Endodermal cell (in vitro differentiated cells): Measurements from ENCODE around the gene NANOS1. TPM values are rescaled to one million over a fixed set of nuclear protein-coding genes. Genes with fewer than 3 reads are reported as not detected.

ENCODE experiments used
- DNase-seq: peaks from one replicate; pipeline ENCODE4 v3.0.0-alpha.2; 2017
- H3K27ac ChIP-seq: 2 replicates; pipeline ENCODE4 v1.5.1; 2013; ENCODE audit warnings: mild to moderate bottlenecking, low read depth, low read length, moderate library complexity
- H3K27me3 ChIP-seq: 2 replicates; pipeline ENCODE4 v1.6.1; 2013; ENCODE audit warnings: mild to moderate bottlenecking, low read length, moderate library complexity; ENCODE audit not compliant: insufficient read depth, control insufficient read depth, poor library complexity, severe bottlenecking
- H3K36me3 ChIP-seq: 2 replicates; pipeline ENCODE4 v1.7.0; 2013; ENCODE audit warnings: mild to moderate bottlenecking, low read length, moderate library complexity; ENCODE audit not compliant: control insufficient read depth, insufficient read depth
- H3K4me1 ChIP-seq: one replicate; pipeline ENCODE4 v1.7.0; 2013; ENCODE audit warnings: low read length; ENCODE audit not compliant: control insufficient read depth, insufficient read depth
- H3K4me3 ChIP-seq: 2 replicates; pipeline ENCODE4 v1.5.1; 2013; ENCODE audit warnings: mild to moderate bottlenecking, low read length, moderate library complexity
- H3K9ac ChIP-seq: 2 replicates; pipeline ENCODE4 v1.6.1; 2013; ENCODE audit warnings: mild to moderate bottlenecking, low read length, moderate library complexity; ENCODE audit not compliant: poor library complexity, severe bottlenecking; ENCODE audit errors: extremely low read depth
- H3K9me3 ChIP-seq: 2 replicates; pipeline ENCODE4 v1.6.1; 2013; ENCODE audit warnings: mild to moderate bottlenecking, low read length, moderate library complexity; ENCODE audit not compliant: control insufficient read depth
- H3K27ac Mint-ChIP-seq: 2 replicates; pipeline ENCODE4 v1.8.0; 2020; ENCODE audit warnings: mixed read lengths
- H3K27me3 Mint-ChIP-seq: 2 replicates; pipeline ENCODE4 v1.8.0; 2021; ENCODE audit warnings: mild to moderate bottlenecking, mixed read lengths; ENCODE audit not compliant: insufficient read depth
- H3K36me3 Mint-ChIP-seq: 2 replicates; pipeline ENCODE4 v1.8.0; 2020; ENCODE audit warnings: low read depth, mixed read lengths
- H3K4me1 Mint-ChIP-seq: 2 replicates; pipeline ENCODE4 v1.8.0; 2020; ENCODE audit warnings: mixed read lengths
- H3K4me3 Mint-ChIP-seq: 2 replicates; pipeline ENCODE4 v1.8.0; 2020; ENCODE audit warnings: mild to moderate bottlenecking, moderate library complexity, mixed read lengths
- H3K9me3 Mint-ChIP-seq: 2 replicates; pipeline ENCODE4 v1.8.0; 2020; ENCODE audit warnings: mild to moderate bottlenecking, mixed read lengths
- WGBS, 2 experiments: methylation state at CpG; one replicate each; pipeline versions ENCODE4 v1.1.5 to v1.1.7; 2013; ENCODE audit warnings: missing lambda C conversion rate in 2 of 2, mixed read lengths in 1 of 2; ENCODE audit not compliant: insufficient coverage in 1 of 2, insufficient read length in 1 of 2; 5-methylcytosine and 5-hydroxymethylcytosine counted together
- total RNA-seq, 2 donors: library from RNA; stranded (reverse); fragmentation: NEBNext Ultra II Directional in 1 of 2; extraction: Animal tissue kit (Norgen Biotek cat#: 25700) in 1 of 2; gene quantifications; 2 replicates in 1 of 2; 3 replicates in 1 of 2; pipeline ENCODE4 v1.2.1, GENCODE V29; 2021
- TF ChIP-seq, protein P1 (sequence below): fragments of 200-600 bp; sonication (generic); conservative IDR thresholded peaks from 2 replicates; pipeline ENCODE4 v1.5.0; 2021; ENCODE audit warnings: antibody characterized with exemption, mild to moderate bottlenecking

The NANOS1 gene
- total RNA-seq, 2 donors from 2014 or later = 0.71 to 1.7 TPM

DNA sequence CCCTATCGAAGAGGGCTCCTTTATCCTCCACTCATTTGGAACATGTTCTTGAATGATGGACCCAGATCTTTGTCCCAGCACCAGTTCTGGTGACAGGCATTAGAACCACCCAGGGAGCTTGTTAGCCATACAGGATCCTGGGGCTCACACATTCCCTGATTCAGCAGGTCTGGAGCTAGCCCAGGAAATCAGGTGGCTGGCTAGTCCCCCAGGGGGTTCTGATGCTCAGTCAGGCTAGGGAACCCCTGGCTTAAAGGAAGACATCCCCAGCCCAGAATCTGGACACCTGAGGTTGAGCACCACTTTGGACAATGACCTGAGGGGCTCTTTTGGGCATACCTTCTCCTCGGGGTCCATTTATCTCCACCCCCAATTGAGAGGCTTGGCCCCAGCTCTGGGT lies 37.0 kb upstream of the NANOS1 start:
- H3K36me3 ChIP-seq = no peaks in the 10 kb centered on the region
- H3K9me3 ChIP-seq = no peaks in the 10 kb centered on the region
- TF ChIP-seq, protein P1, sequence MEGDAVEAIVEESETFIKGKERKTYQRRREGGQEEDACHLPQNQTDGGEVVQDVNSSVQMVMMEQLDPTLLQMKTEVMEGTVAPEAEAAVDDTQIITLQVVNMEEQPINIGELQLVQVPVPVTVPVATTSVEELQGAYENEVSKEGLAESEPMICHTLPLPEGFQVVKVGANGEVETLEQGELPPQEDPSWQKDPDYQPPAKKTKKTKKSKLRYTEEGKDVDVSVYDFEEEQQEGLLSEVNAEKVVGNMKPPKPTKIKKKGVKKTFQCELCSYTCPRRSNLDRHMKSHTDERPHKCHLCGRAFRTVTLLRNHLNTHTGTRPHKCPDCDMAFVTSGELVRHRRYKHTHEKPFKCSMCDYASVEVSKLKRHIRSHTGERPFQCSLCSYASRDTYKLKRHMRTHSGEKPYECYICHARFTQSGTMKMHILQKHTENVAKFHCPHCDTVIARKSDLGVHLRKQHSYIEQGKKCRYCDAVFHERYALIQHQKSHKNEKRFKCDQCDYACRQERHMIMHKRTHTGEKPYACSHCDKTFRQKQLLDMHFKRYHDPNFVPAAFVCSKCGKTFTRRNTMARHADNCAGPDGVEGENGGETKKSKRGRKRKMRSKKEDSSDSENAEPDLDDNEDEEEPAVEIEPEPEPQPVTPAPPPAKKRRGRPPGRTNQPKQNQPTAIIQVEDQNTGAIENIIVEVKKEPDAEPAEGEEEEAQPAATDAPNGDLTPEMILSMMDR = no peak
- H3K9ac ChIP-seq = no peak overlapping the region
- WGBS, 2 experiments = 87 to 100% methylated on average over 1 to 2 of the region's 2 CpGs
- Mint-ChIP-seq H3K4me3 (no peak overlapping the region), H3K27ac (no peak overlapping the region), H3K36me3 (no peaks in the 10 kb centered on the region), H3K9me3 (peaks cover 2% of the 10 kb centered on the region), H3K4me1 (no peaks in the 10 kb centered on the region), H3K27me3 (no peaks in the 10 kb centered on the region)
- no peaks in the 10 kb centered on the region for H3K4me1 ChIP-seq
- no peaks in the 10 kb centered on the region for H3K27me3 ChIP-seq
- no peak overlapping the region for H3K27ac ChIP-seq
- no peak for DNase-seq
- H3K4me3 ChIP-seq = no peak overlapping the region

DNA sequence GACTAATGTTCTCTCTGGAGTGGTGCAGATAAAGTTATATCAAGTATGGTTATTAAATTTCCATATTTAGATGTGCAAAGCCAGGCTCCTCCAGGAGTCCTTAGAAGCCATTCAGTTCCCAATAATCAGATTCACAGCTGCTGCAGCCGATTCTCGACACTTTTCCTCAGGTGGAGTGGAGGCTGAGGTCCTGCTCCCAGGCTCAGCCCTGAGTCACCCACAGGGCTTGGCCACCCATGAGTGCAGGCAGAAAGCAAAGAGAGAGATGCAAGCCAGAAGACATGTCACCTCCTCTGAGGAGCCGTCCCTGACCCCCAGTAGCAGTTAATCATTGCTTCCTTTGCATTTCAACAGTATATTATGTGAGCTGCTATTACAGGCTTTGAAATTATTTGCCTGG lies 36.3 kb upstream of the NANOS1 start:
- TF ChIP-seq, protein P1 = no peak
- no peaks in the 10 kb centered on the region for H3K27me3 Mint-ChIP-seq
- Histone ChIP-seq H3K27ac (no peak overlapping the region), H3K9me3 (no peaks in the 10 kb centered on the region), H3K36me3 (no peaks in the 10 kb centered on the region), H3K27me3 (no peaks in the 10 kb centered on the region), H3K4me3 (no peak overlapping the region), H3K9ac (no peak overlapping the region), H3K4me1 (no peaks in the 10 kb centered on the region)
- no peaks in the 10 kb centered on the region for H3K36me3 Mint-ChIP-seq
- H3K4me1 Mint-ChIP-seq = no peaks in the 10 kb centered on the region
- no peak overlapping the region for H3K4me3 Mint-ChIP-seq
- no peak for DNase-seq
- no peak overlapping the region for H3K27ac Mint-ChIP-seq
- H3K9me3 Mint-ChIP-seq = peaks cover 2% of the 10 kb centered on the region
- WGBS, 2 experiments = 91 to 100% methylated on average over 1 to 3 of the region's 3 CpGs

DNA sequence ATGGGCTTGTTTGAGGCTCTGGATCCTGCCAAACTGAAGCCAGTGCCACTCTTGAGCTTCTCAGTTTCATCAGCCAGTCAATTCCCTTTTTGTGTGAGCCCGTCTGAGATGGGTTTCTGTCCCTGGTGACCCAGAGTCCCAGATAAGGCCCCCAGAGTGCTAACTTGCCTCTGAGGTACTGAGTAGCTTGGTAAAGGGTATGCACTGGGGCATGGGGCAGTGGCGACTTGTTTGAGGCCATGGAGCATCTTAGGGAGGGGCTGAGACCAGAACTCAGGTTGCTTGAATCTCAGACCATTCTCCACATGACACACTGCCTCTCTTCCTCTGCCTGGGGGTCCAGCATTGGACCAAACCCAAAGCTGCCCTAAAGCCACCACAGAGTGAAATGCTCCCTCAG lies 35.2 kb upstream of the NANOS1 start:
- TF ChIP-seq, protein P1 = no peak
- Mint-ChIP-seq H3K36me3 (no peaks in the 10 kb centered on the region), H3K27me3 (no peaks in the 10 kb centered on the region), H3K4me1 (no peaks in the 10 kb centered on the region), H3K9me3 (peaks cover 2% of the 10 kb centered on the region), H3K27ac (no peak overlapping the region), H3K4me3 (no peak overlapping the region)
- Histone ChIP-seq H3K9me3 (no peaks in the 10 kb centered on the region), H3K9ac (no peak overlapping the region), H3K27ac (no peak overlapping the region), H3K27me3 (no peaks in the 10 kb centered on the region), H3K4me1 (no peaks in the 10 kb centered on the region), H3K4me3 (no peak overlapping the region), H3K36me3 (no peaks in the 10 kb centered on the region)
- WGBS, 2 experiments = 84% methylated on average over 2 of the region's 2 CpGs; no CpG with 5 or more reads in 1 of the 2 experiments
- DNase-seq = no peak
